ENCODE data around the gene MYADML2.

The MYADML2 gene

GRCh38 chr17:81978524-81979298 is 31.7 kb upstream of the MYADML2 start:
- no peak for DNase-seq

- DNase-seq, result peak; percentile 90
Measured at GRCh38 chr17:81977211-81977808, 30.3 kb upstream of the MYADML2 start, which contains the start of gene ASPSCR1. ASPSCR1 (plus strand) TSS chr17:81977629; CDS start chr17:81977647, 18 bp downstream.

GRCh38 chr17:81976332-81977210 is 29.5 kb upstream of the MYADML2 start:
- peak; percentile 47 for DNase-seq

- DNase-seq, result no peak
Measured at GRCh38 chr17:81973432-81973831, 26.4 kb upstream of the MYADML2 start.

GRCh38 chr17:81968850-81969812 is 22.1 kb upstream of the MYADML2 start:
- DNase-seq, result no peak

- no peak for DNase-seq
Measured at GRCh38 chr17:81968396-81968745, 21.3 kb upstream of the MYADML2 start.

- DNase-seq, result peak; percentile 91
Measured at GRCh38 chr17:81967533-81968395, 20.7 kb upstream of the MYADML2 start.

GRCh38 chr17:81967244-81967532 is 20.2 kb upstream of the MYADML2 start:
- no peak for DNase-seq

GRCh38 chr17:81966343-81967243 is 19.6 kb upstream of the MYADML2 start:
- DNase-seq, result no peak

GRCh38 chr17:81964081-81964849 is 17.2 kb upstream of the MYADML2 start:
- no peak for DNase-seq

GRCh38 chr17:81962499-81963441 is 15.7 kb upstream of the MYADML2 start:
- no peak for DNase-seq

- no peak for DNase-seq
Measured at GRCh38 chr17:81961521-81962498, 14.8 kb upstream of the MYADML2 start.

- DNase-seq, result no peak
Measured at GRCh38 chr17:81961087-81961511, 14.1 kb upstream of the MYADML2 start, which contains the start of gene NOTUM. NOTUM (minus strand) TSS chr17:81961187; CDS start chr17:81960909, 278 bp downstream.

GRCh38 chr17:81960130-81960958 is 13.3 kb upstream of the MYADML2 start:
- DNase-seq, result no peak

GRCh38 chr17:81959362-81960129 is 12.5 kb upstream of the MYADML2 start:
- DNase-seq, result peak; percentile 83

Measured in activated naive CD4-positive, alpha-beta T cell treated with anti-CD3 and anti-CD28 coated beads, Interleukin-2, amount 50 U/mL, for 16 hours (primary cell).